Adrenal gland (tissue), 12 donors: ENCODE measurements around the gene MIA2. TPM values are rescaled to one million over a fixed set of nuclear protein-coding genes. Genes with fewer than 3 reads are reported as not detected.
A peak's percentile ranks its signal among the peaks of the same experiment; 100 is the strongest.

Experiments
- DNase-seq, 7 donors: peaks; one replicate each; pipeline ENCODE4 v3.0.0-alpha.2; 2019 to 2020
- H3K27ac ChIP-seq, 5 donors: fragments of 200-600 bp; sonication (generic) in 4 of 5; 1 replicate in 3 of 5; 2 replicates in 2 of 5; pipeline versions ENCODE4 v1.5.1 to v1.8.0; 2016 to 2020; ENCODE audit warnings: mild to moderate bottlenecking in 1 of 5
- H3K27me3 ChIP-seq: fragments of 200-600 bp; 2 replicates; pipeline ENCODE4 v1.8.0; 2021
- H3K36me3 ChIP-seq, 2 donors: fragments of 200-600 bp; replicated peaks in 1 of 2; 1 replicate in 1 of 2; 2 replicates in 1 of 2; pipeline versions ENCODE4 v1.5.1 to v1.8.0; 2018 to 2022
- H3K4me1 ChIP-seq, 2 donors: fragments of 200-600 bp; replicated peaks in 1 of 2; 1 replicate in 1 of 2; 2 replicates in 1 of 2; pipeline versions ENCODE4 v1.5.1 to v1.8.0; 2018 to 2021
- H3K4me3 ChIP-seq, 4 donors: fragments of 200-600 bp; sonication (generic) in 3 of 4; one replicate each; pipeline ENCODE4 v1.5.1; 2016 to 2018
- H3K9me3 ChIP-seq, 3 donors: fragments of 200-600 bp; sonication (generic) in 1 of 3; replicated peaks in 1 of 3; 1 replicate in 2 of 3; 2 replicates in 1 of 3; pipeline versions ENCODE4 v1.5.1 to v1.8.0; 2016 to 2021
- POLR2A ChIP-seq, 2 donors: fragments of 450-650 bp; IDR thresholded peaks; one replicate each; pipeline ENCODE4 v1.6.1; 2017; ENCODE audit warnings: antibody characterized with exemption in 2 of 2, mild to moderate bottlenecking in 2 of 2, moderate library complexity in 1 of 2
- WGBS, 4 donors: extraction: QIAGEN DNeasy Blood & Tissue Kit in 2 of 4; methylation state at CpG; one replicate each; pipeline versions ENCODE4 v1.1.5 to v1.1.7; 2013 to 2017; 5-methylcytosine and 5-hydroxymethylcytosine counted together
- intact Hi-C, 2 donors: fragments of 100-400 bp; cut with DNase I; formaldehyde crosslinking; loops; one replicate each; pipeline versions ENCODE4 v1.14.1 to v1.15.0; 2022 to 2023
- polyA plus RNA-seq, 3 donors: library from polyadenylated mRNA; stranded (reverse); fragments of 200-250 nt in 2 of 3; fragments of 350-450 nt in 1 of 3; fragmentation: Illumina TruSeq in 1 of 3; extraction: RNeasy Lipid Tissue Mini Kit (QIAGEN cat#74804) in 1 of 3; gene quantifications; one replicate each; pipeline ENCODE4 v1.2.3, GENCODE V29; 2013 to 2014
- total RNA-seq, 9 donors: library from RNA; depleted of rRNA in 4 of 9; stranded (reverse); fragments of >200 nt in 4 of 9; fragments of 120-200 nt in 1 of 9; fragmentation: NEBNext Ultra II Directional in 1 of 9; extraction: Animal tissue kit (Norgen Biotek cat#: 25700) in 1 of 9; gene quantifications; one replicate each; pipeline versions ENCODE4 v1.1.0 to v1.2.4, GENCODE V29; 2013 to 2023
- TF ChIP-seq, protein P1 (sequence below), 6 experiments: fragments of 450-650 bp in 4 of 6; fragments of 200-600 bp in 2 of 6; sonication (generic) in 1 of 6; IDR thresholded peaks; 1 replicate in 5 of 6; 2 replicates in 1 of 6; pipeline versions ENCODE4 v1.5.1 to v1.8.0; 2016 to 2021; ENCODE audit warnings: antibody characterized with exemption in 6 of 6, mild to moderate bottlenecking in 2 of 6, moderate library complexity in 1 of 6
- donor health status: healthy with polysubstance abuse.
- donor health status: Bipolar disorder and iron deficiency.
- donor health status: DM: yes; HTN: yes; CAD: no.
- donor health status: DM: no; HTN: no; CAD: no.
- donor health status: DM: no; HTN: no; CAD: no.
- donor health status: DM: yes; HTN: yes; CAD: no.

MIA2 gene
- total and polyA plus RNA-seq, 12 donors = 24.8 to 62.0 (median 41.5) TPM

DNA sequence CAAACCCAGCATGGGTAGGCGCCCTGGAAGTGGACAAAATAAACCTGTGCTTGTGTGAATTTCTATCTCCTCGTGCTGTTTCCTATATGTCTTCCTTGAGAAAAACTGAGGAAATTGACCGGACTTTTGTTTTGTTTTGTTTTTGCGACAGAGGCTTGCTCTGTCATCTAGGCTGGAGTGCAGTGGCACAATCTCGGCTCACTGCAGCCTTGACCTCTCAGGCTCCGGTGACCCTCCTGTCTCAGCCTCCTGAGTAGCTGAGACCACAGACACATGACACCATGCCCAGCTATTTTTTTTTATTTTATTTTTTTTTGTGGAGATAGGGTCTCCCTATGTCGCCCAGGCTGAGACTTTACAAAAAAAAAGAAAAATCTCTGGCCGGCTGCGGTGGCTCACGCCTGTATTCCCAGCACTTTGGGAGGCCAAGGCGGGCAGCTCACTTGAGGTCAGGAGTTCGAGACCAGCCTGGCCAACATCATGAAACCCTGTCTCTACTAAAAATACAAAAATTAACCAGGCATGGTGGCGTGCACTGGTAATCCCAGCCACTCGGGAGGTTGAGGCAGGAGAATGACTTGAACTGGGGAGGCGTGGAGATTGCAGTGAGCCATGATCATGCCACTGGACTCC is 22.5 kb upstream of the MIA2 start:
- 76 to 82% (median 79%) methylated on average over 15 of the region's 15 CpGs for WGBS, 4 donors
- H3K4me3 ChIP-seq = no peak overlapping the region

DNA sequence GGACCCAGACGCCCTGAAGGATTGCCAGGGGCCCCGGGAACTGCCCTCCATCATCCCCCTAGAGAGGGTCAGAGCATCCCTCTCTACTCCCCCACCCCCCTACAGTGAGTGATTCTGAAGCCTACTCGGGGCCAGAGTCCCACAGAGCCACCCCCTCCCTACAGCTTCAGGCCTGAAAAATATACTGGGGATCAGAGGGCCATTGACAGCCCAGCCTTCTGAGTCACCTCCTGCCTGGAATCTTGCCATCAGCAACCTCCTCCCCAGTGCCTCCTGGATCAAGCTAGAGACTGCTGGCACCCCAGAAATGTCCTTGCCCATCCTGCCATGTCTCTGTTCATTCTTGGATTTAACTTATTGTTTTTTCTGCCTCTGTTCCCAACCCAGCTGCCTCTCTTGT is 21.7 kb upstream of the MIA2 start:
- intact Hi-C loops = no loop called here
- no peak for TF ChIP-seq POLR2A (IDR thresholded peaks at IDR 0.05)
- TF ChIP-seq, protein P1, sequence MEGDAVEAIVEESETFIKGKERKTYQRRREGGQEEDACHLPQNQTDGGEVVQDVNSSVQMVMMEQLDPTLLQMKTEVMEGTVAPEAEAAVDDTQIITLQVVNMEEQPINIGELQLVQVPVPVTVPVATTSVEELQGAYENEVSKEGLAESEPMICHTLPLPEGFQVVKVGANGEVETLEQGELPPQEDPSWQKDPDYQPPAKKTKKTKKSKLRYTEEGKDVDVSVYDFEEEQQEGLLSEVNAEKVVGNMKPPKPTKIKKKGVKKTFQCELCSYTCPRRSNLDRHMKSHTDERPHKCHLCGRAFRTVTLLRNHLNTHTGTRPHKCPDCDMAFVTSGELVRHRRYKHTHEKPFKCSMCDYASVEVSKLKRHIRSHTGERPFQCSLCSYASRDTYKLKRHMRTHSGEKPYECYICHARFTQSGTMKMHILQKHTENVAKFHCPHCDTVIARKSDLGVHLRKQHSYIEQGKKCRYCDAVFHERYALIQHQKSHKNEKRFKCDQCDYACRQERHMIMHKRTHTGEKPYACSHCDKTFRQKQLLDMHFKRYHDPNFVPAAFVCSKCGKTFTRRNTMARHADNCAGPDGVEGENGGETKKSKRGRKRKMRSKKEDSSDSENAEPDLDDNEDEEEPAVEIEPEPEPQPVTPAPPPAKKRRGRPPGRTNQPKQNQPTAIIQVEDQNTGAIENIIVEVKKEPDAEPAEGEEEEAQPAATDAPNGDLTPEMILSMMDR (IDR thresholded peaks at IDR 0.05) = no peak
- no peaks in the 10 kb centered on the region for H3K4me1 ChIP-seq
- peak in 3 of 7 donors; percentile 15 to 33 (median 30) for DNase-seq
- H3K27ac ChIP-seq = no peak overlapping the region
- H3K36me3 ChIP-seq = no peaks in the 10 kb centered on the region
- H3K27me3 ChIP-seq = no peaks in the 10 kb centered on the region
- no peak overlapping the region for H3K4me3 ChIP-seq
- H3K9me3 ChIP-seq = no peaks in the 10 kb centered on the region
- WGBS, 4 donors = 61 to 73% (median 72%) methylated on average over 3 of the region's 3 CpGs

More for the DNA sequence above, 22.5 kb upstream of the MIA2 start:
- H3K27me3 ChIP-seq = no peaks in the 10 kb centered on the region
- no peaks in the 10 kb centered on the region for H3K36me3 ChIP-seq
- intact Hi-C loops = no loop called here
- H3K27ac ChIP-seq = no peak overlapping the region
- peak in 1 of 7 donors; percentile 25 for DNase-seq
- no peaks in the 10 kb centered on the region for H3K4me1 ChIP-seq
- no peak for TF ChIP-seq POLR2A (IDR thresholded peaks at IDR 0.05)
- TF ChIP-seq, protein P1 (IDR thresholded peaks at IDR 0.05) = no peak
- H3K9me3 ChIP-seq = no peaks in the 10 kb centered on the region

DNA sequence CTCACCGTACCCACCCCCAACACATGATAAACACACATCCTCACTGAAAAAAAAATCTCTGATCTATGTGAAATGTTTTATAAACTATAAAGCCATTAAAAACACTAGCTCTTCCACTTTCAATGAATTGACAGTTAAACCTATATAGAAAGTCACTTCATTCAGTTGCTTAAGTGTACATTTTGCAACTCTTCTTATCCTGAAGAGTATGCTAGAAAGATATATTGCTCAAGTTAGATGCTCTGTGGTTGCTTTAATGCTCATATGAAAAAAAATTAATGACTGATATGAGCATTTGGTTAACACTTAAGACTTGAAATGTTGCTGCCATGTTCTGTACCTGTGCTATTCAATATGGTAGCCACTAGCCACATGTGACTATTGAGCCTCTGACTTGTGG is 21.0 kb upstream of the MIA2 start:
- H3K4me3 ChIP-seq = no peak overlapping the region
- WGBS, 4 donors = 50 to 97% (median 92%) methylated on average over 1 of the region's 1 CpG
- intact Hi-C loops = no loop called here
- no peaks in the 10 kb centered on the region for H3K27me3 ChIP-seq
- TF ChIP-seq POLR2A (IDR thresholded peaks at IDR 0.05) = no peak
- TF ChIP-seq, protein P1 (IDR thresholded peaks at IDR 0.05) = no peak
- H3K9me3 ChIP-seq = no peaks in the 10 kb centered on the region
- H3K27ac ChIP-seq = no peak overlapping the region
- no peaks in the 10 kb centered on the region for H3K36me3 ChIP-seq
- no peaks in the 10 kb centered on the region for H3K4me1 ChIP-seq
- DNase-seq = no peak

DNA sequence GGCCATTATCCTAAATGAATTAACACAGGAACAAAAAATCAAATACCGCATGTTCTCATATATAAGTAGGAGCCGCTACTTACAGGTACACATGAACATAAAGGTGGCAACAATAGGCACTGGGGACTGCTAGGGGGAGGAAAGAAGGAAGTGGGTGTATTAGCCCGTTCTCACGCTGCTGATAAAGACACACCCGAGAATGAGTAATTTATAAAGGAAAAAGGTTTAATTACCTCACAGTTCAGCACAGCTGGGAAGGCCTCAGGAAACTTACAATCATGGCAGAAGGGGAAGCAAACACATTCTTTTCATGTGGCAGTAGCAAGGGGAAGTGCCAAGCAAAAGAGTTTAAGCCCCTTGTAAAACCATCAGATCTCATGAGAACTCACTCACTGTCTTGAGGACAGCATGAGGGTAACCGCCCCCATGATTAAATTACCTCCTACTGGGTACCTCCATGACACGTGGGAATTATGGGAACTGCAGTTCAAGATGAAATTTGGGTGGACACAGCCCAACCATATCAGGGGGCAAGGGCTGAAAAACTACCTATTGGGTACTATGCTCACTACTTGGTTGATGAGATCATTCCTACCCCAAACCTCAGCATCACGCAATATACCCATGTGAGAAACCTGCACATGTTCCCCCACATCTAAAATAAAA is 16.4 kb upstream of the MIA2 start:
- no peaks in the 10 kb centered on the region for H3K9me3 ChIP-seq
- H3K27ac ChIP-seq = no peak overlapping the region
- no peak for TF ChIP-seq POLR2A (IDR thresholded peaks at IDR 0.05)
- TF ChIP-seq, protein P1 (IDR thresholded peaks at IDR 0.05) = no peak
- intact Hi-C loops = no loop called here
- 75 to 84% (median 80%) methylated on average over 8 of the region's 8 CpGs for WGBS, 4 donors
- H3K27me3 ChIP-seq = no peaks in the 10 kb centered on the region
- peaks cover 7 to 10% of the 10 kb centered on the region in 2 donors for H3K4me1 ChIP-seq
- no peaks in the 10 kb centered on the region for H3K36me3 ChIP-seq
- no peak overlapping the region for H3K4me3 ChIP-seq
- no peak for DNase-seq
